Measurements from ENCODE around the gene BICC1. TPM values are rescaled to one million over a fixed set of nuclear protein-coding genes. Genes with fewer than 3 reads are reported as not detected.

Gene BICC1
- total RNA-seq, 1 donor from 2014 or later, result 2.4 TPM

DNA sequence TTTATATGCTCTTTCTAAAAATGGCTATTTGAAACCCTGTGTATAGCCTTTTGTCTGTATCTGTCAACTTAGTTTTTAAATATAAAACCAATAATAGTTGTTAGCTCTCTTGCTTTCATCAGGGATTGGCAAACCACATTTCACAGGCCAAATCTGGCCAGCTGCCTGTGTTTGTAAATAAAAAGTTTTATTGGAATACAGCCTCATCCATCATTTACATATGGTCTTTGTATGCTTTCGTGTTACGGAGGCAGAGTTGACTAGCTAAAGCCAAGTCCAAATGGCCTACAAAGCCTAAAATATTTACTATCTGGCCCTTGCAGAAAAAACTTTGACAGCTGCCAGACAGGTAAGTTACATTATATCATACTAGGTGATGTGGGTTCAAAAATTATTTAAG lies 235.0 kb downstream of the BICC1 start:
- peaks cover 23% of the 10 kb centered on the region for H3K4me1 Mint-ChIP-seq
- H3K4me3 Mint-ChIP-seq, result no peak overlapping the region
- H3K9me3 Mint-ChIP-seq, result no peaks in the 10 kb centered on the region
- H3K27ac Mint-ChIP-seq (ENCODE audit: unreplicated experiment), result no peak overlapping the region
- no peaks in the 10 kb centered on the region for H3K36me3 Mint-ChIP-seq (ENCODE audit: low read depth)
- H3K27me3 Mint-ChIP-seq (ENCODE audit: low read depth), result no peaks in the 10 kb centered on the region
- no peak for DNase-seq (ENCODE audit: low read depth, low spot score)
- TF ChIP-seq, protein P1, sequence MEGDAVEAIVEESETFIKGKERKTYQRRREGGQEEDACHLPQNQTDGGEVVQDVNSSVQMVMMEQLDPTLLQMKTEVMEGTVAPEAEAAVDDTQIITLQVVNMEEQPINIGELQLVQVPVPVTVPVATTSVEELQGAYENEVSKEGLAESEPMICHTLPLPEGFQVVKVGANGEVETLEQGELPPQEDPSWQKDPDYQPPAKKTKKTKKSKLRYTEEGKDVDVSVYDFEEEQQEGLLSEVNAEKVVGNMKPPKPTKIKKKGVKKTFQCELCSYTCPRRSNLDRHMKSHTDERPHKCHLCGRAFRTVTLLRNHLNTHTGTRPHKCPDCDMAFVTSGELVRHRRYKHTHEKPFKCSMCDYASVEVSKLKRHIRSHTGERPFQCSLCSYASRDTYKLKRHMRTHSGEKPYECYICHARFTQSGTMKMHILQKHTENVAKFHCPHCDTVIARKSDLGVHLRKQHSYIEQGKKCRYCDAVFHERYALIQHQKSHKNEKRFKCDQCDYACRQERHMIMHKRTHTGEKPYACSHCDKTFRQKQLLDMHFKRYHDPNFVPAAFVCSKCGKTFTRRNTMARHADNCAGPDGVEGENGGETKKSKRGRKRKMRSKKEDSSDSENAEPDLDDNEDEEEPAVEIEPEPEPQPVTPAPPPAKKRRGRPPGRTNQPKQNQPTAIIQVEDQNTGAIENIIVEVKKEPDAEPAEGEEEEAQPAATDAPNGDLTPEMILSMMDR (conservative IDR thresholded peaks at IDR 0.05), result no peak

DNA sequence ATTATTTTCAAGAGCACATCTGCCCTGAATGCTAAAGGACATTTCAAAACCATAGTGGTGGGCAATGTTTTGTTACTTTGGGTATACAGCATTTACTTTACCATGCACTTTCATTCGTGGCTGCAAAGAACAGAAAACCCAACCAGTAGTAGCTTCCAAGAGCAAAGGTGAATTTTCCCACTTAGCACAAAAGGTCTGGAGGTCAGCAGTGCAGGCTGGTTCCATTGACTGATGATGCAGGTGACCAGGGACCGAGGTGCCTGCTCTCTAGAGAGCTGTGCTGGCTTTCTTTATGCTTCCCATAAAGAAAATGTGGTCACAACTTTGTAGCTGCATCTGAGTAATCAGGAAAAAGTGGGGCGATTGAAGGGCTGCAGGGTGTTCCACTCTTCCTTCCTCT lies 240.0 kb downstream of the BICC1 start:
- H3K4me3 Mint-ChIP-seq, result no peak overlapping the region
- TF ChIP-seq, protein P1 (conservative IDR thresholded peaks at IDR 0.05), result no peak
- DNase-seq (ENCODE audit: low read depth, low spot score), result no peak
- H3K36me3 Mint-ChIP-seq (ENCODE audit: low read depth), result no peaks in the 10 kb centered on the region
- H3K27ac Mint-ChIP-seq (ENCODE audit: unreplicated experiment), result no peak overlapping the region
- H3K4me1 Mint-ChIP-seq, result peaks cover 3% of the 10 kb centered on the region
- H3K27me3 Mint-ChIP-seq (ENCODE audit: low read depth), result no peaks in the 10 kb centered on the region
- H3K9me3 Mint-ChIP-seq, result no peaks in the 10 kb centered on the region

DNA sequence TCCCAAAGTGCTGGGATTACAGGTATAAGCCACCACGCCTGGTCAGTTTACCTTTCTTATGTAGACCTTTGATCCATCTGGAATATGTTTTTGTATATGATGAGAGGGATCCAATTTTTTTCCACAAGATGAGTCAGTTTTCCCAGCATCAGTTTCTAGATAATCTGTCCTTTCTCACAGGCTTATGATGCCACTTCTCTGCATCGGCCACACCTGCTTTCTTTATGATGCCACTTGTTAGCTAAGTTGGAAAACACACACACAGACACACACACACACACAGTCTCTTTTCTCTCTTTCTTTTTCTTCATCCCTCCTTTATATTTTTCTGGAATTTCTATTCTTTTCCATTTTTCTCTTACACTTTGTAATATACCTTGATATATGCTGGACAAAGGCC lies 240.8 kb downstream of the BICC1 start:
- Mint-ChIP-seq H3K4me1 (peaks cover 3% of the 10 kb centered on the region), H3K4me3 (no peak overlapping the region)

DNA sequence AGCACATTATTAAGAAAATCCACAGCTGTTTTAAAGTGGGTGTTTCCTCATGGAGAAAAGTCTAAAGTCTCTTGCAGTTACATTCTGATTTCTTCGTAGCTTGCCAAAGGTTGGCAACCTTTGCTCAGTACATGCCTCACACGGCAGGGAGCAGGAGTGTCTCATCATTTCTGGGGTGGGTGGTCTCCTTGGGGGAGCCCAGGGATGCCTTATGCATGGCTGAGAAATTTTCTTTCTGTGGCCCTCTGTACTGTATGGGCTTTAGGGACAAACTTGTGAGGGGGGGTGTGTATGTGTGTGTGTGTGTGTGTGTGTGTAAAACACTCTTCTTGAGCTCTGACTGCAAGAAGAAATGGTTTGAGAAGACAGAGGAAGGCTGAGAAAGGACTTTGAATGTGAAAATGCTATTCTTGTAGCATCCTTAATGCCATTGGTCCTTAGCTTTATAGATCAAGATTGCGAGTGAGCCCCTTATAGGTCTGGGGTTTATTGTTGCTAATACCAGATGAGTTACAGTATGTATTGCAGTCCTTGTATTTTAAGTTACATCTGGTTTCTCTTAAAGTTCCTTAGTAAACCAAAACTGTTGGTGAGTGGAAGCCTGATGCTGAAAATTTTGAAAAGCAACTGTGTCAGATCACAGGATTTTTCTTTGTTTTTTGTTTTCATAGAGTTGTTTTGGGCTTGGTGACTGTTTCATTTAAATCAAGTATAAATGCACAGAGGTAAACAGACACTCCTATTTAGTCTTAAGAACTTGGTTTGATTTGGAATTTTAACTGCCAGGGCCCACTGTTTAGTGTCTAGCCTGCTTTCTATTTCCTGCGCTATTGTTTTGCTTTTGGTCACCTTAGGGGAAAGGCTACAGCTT lies 242.0 kb downstream of the BICC1 start:
- Mint-ChIP-seq H3K9me3 (no peaks in the 10 kb centered on the region), H3K27me3 (ENCODE audit: low read depth) (no peaks in the 10 kb centered on the region), H3K4me1 (peaks cover 3% of the 10 kb centered on the region), H3K27ac (ENCODE audit: unreplicated experiment) (no peak overlapping the region), H3K36me3 (ENCODE audit: low read depth) (no peaks in the 10 kb centered on the region), H3K4me3 (no peak overlapping the region)
- TF ChIP-seq, protein P1 (conservative IDR thresholded peaks at IDR 0.05), result no peak
- DNase-seq (ENCODE audit: low read depth, low spot score), result no peak

More for the DNA sequence above, 240.8 kb downstream of the BICC1 start:
- DNase-seq (ENCODE audit: low read depth, low spot score), result no peak
- Mint-ChIP-seq H3K27me3 (ENCODE audit: low read depth) (no peaks in the 10 kb centered on the region), H3K9me3 (no peaks in the 10 kb centered on the region), H3K36me3 (ENCODE audit: low read depth) (no peaks in the 10 kb centered on the region), H3K27ac (ENCODE audit: unreplicated experiment) (no peak overlapping the region)
- TF ChIP-seq, protein P1 (conservative IDR thresholded peaks at IDR 0.05), result no peak

DNA sequence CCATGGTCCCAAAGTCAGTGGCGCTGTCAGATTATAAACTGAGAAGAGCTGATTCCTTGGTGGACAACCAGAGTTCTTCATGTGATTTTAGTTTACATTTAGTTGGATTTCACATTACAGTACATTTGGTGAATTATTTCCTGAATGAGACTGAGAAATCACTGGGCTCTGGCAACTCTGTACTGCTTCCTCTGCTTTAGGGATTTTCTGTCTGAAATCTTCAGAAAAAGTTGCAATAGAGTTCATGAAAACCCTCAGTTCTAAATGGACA lies 242.6 kb downstream of the BICC1 start:
- H3K4me3 Mint-ChIP-seq, result no peak overlapping the region
- TF ChIP-seq, protein P1 (conservative IDR thresholded peaks at IDR 0.05), result no peak
- no peaks in the 10 kb centered on the region for H3K27me3 Mint-ChIP-seq (ENCODE audit: low read depth)
- no peak overlapping the region for H3K27ac Mint-ChIP-seq (ENCODE audit: unreplicated experiment)
- H3K36me3 Mint-ChIP-seq (ENCODE audit: low read depth), result no peaks in the 10 kb centered on the region
- DNase-seq (ENCODE audit: low read depth, low spot score), result no peak
- H3K4me1 Mint-ChIP-seq, result peaks cover 3% of the 10 kb centered on the region
- H3K9me3 Mint-ChIP-seq, result no peaks in the 10 kb centered on the region

All from neural crest cell (in vitro differentiated cells).